Myocyte (in vitro differentiated cells): ENCODE measurements around the gene RALY. TPM values are rescaled to one million over a fixed set of nuclear protein-coding genes. Genes with fewer than 3 reads are reported as not detected.

Experiments
- DNase-seq: peaks from one replicate; pipeline ENCODE4 v3.0.0-alpha.2; 2012; ENCODE audit warnings: low read depth
- total RNA-seq: library from RNA; depleted of rRNA; stranded (reverse); fragments of >200 nt; gene quantifications from 2 replicates; pipeline ENCODE4 v1.2.3, GENCODE V29; 2014

The RALY gene
- total RNA-seq, 1 donor from 2014 or later = 136 TPM

DNA sequence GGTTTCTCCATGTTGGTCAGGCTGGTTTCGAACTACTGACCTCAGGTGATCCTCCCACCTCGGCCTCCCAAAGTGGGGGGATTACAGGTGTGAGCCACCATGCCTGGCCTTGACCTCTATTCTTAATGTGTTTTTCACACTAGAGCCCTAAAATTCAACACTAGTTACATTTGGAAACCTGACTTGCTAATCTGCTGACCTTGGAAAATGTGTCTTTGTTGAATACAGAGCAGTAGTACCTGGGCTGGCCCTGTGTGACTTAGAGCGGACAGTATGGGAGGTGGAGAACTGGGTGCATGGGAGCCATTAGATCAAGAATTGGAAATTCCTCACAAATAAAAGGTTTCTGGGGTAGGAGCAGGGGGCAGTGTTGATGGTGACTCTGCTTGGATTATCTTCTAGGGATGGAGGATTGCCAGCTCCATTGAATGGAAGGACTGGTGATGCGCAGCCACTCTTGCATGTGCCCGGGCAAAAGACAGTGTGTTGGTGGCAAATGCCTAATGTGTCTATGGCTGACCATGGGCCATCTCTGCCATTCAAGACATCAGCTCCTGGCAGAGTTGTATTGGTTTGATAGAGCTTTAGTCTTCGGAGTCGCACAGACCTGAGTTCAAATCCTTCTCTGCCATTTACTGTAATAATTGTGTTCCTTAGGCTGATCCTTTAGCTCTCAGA lies 53.4 kb downstream of the RALY start:
- DNase-seq = no peak

GRCh38 chr20:34047917-34048316 lies 54.2 kb downstream of the RALY start:
- DNase-seq = no peak

- no peak for DNase-seq
Measured at GRCh38 chr20:34049389-34049788, 55.7 kb downstream of the RALY start.

DNA sequence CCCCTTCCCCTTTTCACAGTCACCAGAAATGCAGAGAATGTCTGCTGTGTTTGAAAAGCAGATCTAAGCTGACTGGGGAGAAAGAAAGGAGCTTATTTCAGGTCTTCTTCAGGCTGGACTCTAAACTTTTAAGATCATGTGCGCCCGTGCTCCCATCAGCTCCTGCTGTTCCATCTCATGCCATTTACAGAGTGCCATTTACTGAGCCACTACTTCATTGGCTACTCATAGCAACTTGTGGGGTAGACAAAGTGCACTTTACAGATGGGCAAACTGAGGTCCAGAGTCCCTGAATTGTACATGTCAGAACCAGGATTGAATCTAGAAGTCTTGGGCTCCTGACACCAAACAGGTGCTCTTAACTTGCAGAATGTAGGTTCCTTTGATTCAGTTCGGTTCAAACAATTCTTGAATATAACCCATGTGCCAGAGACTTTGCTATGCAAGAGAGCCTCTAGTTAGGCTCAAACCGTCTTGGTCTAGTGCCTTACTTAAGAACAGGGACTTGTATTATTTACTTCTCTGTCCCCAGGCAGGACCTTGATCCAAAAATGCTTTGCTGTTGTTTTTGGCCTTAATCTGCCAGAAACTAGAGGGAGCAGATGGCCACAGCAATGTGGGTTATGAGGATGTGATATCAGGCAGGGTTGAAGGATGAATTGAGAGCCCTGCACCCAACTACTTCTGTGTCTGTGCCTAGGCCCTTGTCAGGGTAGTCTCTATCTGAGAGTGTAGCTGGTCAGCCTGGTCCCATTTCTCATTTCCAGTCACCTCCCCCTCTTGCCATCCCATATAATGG lies 56.4 kb downstream of the RALY start:
- DNase-seq = no peak

DNA sequence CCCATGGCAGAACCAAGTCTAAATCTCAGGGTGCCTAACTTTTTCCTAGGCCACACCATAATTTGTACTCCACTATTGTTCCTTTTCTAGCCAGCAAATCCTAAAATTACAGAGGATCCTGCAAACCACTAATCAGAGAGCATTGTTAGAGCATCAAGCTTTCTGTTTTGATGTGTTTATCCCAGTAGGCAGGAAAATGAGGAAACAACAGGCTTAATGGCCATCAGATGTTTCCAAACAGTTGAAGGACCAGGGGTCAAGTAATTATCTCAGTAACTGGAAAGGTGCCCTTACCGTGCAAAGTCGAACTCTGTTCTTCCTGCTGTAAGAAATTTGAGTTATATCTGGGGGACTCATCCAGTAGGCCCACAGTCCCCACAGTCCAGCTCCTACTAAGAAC lies 58.7 kb downstream of the RALY start:
- DNase-seq = no peak

DNA sequence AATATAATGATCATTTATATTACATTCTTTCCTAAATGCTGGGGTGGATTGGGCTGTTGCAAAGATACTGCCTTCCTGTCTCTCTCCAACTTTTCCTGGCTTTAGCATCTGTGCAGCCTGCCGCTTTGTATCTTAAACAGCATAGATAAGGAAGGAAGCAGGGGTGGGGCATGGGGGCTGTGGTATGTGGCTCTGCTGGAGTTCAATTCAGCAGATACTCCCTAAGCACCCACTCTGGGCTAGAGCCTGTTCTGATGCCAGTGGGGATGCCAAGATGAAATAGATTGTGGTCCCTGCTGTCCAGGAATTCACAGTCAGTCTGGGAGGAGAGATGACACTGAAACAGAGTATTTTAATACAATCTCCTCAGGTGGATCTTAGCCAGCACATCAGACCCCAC lies 61.6 kb downstream of the RALY start:
- DNase-seq = no peak

GRCh38 chr20:34058831-34059230 lies 65.1 kb downstream of the RALY start:
- DNase-seq = no peak

GRCh38 chr20:34060970-34061369 lies 67.3 kb downstream of the RALY start:
- DNase-seq = no peak

DNA sequence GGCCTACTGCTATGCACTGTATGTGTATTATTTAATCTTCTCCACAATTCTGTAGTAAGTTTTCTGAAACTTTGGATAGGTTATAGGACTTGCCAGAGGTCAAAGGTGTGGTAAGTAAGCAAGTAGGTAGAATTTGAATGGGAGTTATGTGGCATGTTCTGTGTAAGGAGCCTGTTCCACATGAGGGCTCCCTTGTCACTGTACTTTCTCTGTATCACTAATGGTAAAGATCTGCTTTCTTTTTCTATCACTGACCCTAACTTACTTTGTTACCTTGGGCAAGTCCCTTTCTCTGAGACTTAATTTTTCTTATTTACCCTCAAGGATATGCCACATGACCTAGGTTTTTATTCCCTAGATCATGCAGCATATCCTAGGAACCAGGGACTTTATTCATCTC lies 68.0 kb downstream of the RALY start:
- DNase-seq = no peak

GRCh38 chr20:34062570-34063482 lies 69.1 kb downstream of the RALY start:
- DNase-seq = no peak

DNA sequence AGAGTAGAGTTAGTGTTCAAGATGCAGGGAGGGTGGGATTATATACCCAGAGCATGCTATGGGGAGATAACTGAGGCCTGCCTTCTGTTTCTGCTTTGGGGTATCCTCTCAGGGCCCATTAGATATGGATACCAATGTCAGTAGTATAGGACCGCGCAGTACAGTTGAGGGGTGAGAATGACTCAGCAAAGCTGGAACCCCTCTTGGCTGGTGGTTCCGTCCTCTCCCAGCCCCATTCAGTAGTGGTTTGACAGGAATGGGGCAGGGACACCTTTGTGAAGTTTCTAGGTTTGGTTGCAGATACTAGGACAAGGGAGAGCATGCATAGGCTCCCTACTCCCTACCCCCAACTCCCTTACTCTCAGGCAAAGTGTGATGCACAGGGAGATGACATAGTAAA lies 70.6 kb downstream of the RALY start:
- DNase-seq = no peak

DNA sequence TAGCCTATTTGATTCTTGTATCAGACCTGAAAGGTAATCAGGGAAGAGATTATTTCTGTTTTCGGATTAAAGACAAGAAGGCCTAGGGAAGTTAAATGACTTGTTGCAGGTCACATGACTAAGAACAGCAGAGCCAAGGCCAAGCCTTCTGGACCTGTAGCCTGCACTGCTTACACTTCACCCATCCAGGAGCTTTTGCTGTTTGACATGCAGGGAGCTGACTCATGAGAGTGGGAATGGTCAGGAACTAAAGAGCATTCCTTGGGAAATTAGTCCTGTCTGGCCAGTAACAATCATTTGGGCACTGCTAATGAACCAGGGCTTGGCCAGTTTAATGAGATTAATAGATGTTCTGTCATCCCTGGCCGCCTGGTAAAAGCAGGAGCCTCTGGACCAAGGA lies 71.5 kb downstream of the RALY start:
- no peak for DNase-seq

- peak; percentile 45 for DNase-seq
Measured at GRCh38 chr20:34066476-34067090, 72.9 kb downstream of the RALY start.

GRCh38 chr20:34068001-34068400 lies 74.3 kb downstream of the RALY start:
- DNase-seq = no peak

- DNase-seq = peak; percentile 91
Measured at GRCh38 chr20:34069341-34070078, 75.8 kb downstream of the RALY start.

DNA sequence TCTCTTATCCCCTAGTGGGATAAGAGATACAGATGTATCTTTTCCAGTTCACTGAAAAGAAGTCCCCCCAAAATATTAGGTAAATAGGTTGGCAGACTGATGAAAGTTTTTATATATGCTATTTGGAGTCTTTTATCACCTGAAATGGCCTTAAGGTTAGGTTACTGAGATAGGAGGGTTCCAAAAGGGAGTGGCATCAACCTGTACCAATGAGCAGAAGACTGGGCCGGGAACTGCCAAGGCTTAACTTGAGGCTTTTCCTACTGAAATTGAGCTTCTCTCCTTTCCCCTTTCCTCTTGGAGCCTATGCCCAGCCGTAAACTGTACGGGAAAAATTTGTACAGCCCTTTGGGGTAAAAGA lies 76.3 kb downstream of the RALY start:
- DNase-seq = no peak

DNA sequence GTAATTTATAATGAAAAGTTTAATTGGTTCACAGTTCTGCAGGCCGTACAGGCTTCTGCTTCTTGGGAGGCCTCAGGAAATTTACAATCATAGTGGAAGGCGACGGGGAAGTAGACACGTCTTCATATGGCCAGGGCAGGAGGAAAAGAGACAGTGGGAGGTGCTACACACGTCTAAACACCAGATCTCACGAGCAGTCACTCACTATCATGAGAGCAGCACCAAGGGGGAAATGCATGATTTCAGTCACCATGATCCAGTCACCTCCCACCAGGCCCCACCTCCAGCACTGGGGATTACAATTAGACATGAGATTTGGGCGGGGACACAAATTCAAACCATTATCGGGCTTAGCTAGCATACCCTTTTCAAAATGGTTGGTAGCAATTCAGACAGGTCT lies 77.1 kb downstream of the RALY start:
- DNase-seq = no peak

- DNase-seq = no peak
Measured at GRCh38 chr20:34072076-34072475, 78.4 kb downstream of the RALY start.

- DNase-seq = no peak
Measured at GRCh38 chr20:34072778-34073177, 79.1 kb downstream of the RALY start.

GRCh38 chr20:34074101-34074760 lies 80.5 kb downstream of the RALY start:
- peak; percentile 84 for DNase-seq
